SU-DHL-6 (cell line): ENCODE data around the gene CENPF.
"Not testable (repeated sequence)": the region's sequence is repeated elsewhere in the genome, so short reads cannot be mapped to it uniquely, and the experiment has no call there.

Source experiments
- EZH2phosphoT487 ChIP-seq: fragments of 200-600 bp; sonication (generic), shearing (Covaris generic); conservative IDR thresholded peaks from 2 replicates; pipeline ENCODE4 v1.6.1; 2018; ENCODE audit warnings: mild to moderate bottlenecking, antibody characterized with exemption, low read length, moderate library complexity, mixed read lengths
- TF ChIP-seq, protein P1 (sequence below): fragments of 200-600 bp; sonication (generic); IDR thresholded peaks from one replicate; pipeline ENCODE4 v1.5.1; 2017; ENCODE audit warnings: antibody characterized with exemption, mild to moderate bottlenecking, low read length, moderate library complexity; ENCODE audit not compliant: insufficient read depth, poor library complexity, severe bottlenecking

DNA sequence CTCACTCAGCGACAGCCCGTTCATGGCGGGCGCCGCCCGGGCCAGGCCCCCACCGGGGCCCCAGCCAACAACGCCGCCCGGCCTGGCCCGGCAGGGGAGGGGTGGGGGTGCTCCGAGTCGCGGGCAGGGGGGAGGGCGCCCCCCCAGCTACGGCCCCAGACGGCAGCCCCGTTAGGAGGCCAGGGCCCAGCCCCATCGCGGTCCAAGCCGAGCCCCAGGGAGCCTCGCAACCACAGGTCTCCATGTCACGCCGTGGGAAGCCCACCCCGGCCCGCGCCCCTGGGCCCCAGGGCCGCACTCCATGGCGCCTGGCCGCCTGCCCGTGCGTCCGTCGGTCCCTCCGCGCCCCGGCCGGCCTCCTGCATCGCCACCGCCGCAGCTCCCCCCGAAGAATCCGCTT, 5.8 kb downstream of the CENPF start:
- TF ChIP-seq, protein P1, sequence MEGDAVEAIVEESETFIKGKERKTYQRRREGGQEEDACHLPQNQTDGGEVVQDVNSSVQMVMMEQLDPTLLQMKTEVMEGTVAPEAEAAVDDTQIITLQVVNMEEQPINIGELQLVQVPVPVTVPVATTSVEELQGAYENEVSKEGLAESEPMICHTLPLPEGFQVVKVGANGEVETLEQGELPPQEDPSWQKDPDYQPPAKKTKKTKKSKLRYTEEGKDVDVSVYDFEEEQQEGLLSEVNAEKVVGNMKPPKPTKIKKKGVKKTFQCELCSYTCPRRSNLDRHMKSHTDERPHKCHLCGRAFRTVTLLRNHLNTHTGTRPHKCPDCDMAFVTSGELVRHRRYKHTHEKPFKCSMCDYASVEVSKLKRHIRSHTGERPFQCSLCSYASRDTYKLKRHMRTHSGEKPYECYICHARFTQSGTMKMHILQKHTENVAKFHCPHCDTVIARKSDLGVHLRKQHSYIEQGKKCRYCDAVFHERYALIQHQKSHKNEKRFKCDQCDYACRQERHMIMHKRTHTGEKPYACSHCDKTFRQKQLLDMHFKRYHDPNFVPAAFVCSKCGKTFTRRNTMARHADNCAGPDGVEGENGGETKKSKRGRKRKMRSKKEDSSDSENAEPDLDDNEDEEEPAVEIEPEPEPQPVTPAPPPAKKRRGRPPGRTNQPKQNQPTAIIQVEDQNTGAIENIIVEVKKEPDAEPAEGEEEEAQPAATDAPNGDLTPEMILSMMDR: not testable (repeated sequence)
- not testable (repeated sequence) for TF ChIP-seq EZH2phosphoT487
